OCI-LY1 (cell line): ENCODE measurements around the gene PLEKHH1.

Experiments
- H2AFZ ChIP-seq: fragments of 200-600 bp; sonication (generic), shearing (Covaris generic); 2 replicates; pipeline ENCODE4 v1.6.0; 2014; ENCODE audit warnings: antibody characterized with exemption, mild to moderate bottlenecking, low read length
- H3F3A ChIP-seq: fragments of 200-600 bp; sonication (generic), shearing (Covaris generic); 2 replicates; pipeline ENCODE4 v1.6.0; 2014; ENCODE audit warnings: mild to moderate bottlenecking, antibody characterized with exemption, low read length, moderate library complexity; ENCODE audit not compliant: insufficient read depth
- H3K27ac ChIP-seq: fragments of 200-600 bp; sonication (generic); 2 replicates; pipeline ENCODE4 v1.5.1; 2014; ENCODE audit warnings: low read length, mixed run types, mild to moderate bottlenecking, low read depth; ENCODE audit not compliant: poor library complexity, severe bottlenecking
- H3K27me3 ChIP-seq: fragments of 200-600 bp; sonication (generic); 2 replicates; pipeline ENCODE4 v1.6.0; 2014; ENCODE audit warnings: antibody characterized with exemption, mild to moderate bottlenecking, low read length, moderate library complexity; ENCODE audit not compliant: insufficient read depth
- H3K36me3 ChIP-seq: fragments of 200-600 bp; sonication (generic); 2 replicates; pipeline ENCODE4 v1.6.1; 2014; ENCODE audit warnings: mild to moderate bottlenecking, antibody characterized with exemption, low read length, moderate library complexity, mixed read lengths; ENCODE audit not compliant: insufficient read depth
- H3K4me1 ChIP-seq: fragments of 200-600 bp; sonication (generic); 2 replicates; pipeline ENCODE4 v1.5.1; 2014; ENCODE audit warnings: mild to moderate bottlenecking, low read length, moderate library complexity; ENCODE audit not compliant: insufficient read depth, severe bottlenecking
- H3K4me2 ChIP-seq: fragments of 200-600 bp; sonication (generic), shearing (Covaris generic); 2 replicates; pipeline ENCODE4 v1.6.1; 2014; ENCODE audit warnings: low read length
- H3K4me3 ChIP-seq: fragments of 200-600 bp; sonication (generic); 2 replicates; pipeline ENCODE4 v1.5.1; 2014; ENCODE audit warnings: low read length, low read depth, mild to moderate bottlenecking, mixed read lengths; ENCODE audit not compliant: poor library complexity, severe bottlenecking
- H3K79me2 ChIP-seq: fragments of 200-600 bp; shearing (Covaris generic); 2 replicates; pipeline ENCODE4 v1.6.1; 2016; ENCODE audit warnings: mixed run types, low read length, mixed read lengths; ENCODE audit not compliant: insufficient read depth
- H3K9ac ChIP-seq: fragments of 200-600 bp; sonication (generic), shearing (Covaris generic); 2 replicates; pipeline ENCODE4 v1.6.1; 2014; ENCODE audit warnings: mild to moderate bottlenecking, low read length, mixed read lengths
- H3K9me2 ChIP-seq: fragments of 200-600 bp; sonication (generic), shearing (Covaris generic); 2 replicates; pipeline ENCODE4 v1.6.1; 2014; ENCODE audit warnings: low read depth, mild to moderate bottlenecking, low read length, mixed read lengths
- H3K9me3 ChIP-seq: fragments of 200-600 bp; shearing (Covaris generic); 2 replicates; pipeline ENCODE4 v1.6.1; 2014; ENCODE audit warnings: low read length, mixed read lengths
- H4K20me1 ChIP-seq: fragments of 200-600 bp; sonication (generic), shearing (Covaris generic); 2 replicates; pipeline ENCODE4 v1.6.0; 2016; ENCODE audit warnings: mild to moderate bottlenecking, low read length; ENCODE audit not compliant: insufficient read depth
- EZH2 ChIP-seq: fragments of 200-600 bp; sonication (generic), shearing (Covaris generic); IDR thresholded peaks from 2 replicates; pipeline ENCODE4 v1.8.0; 2017; ENCODE audit warnings: borderline replicate concordance, mixed run types, mild to moderate bottlenecking, antibody characterized with exemption, low read length, moderate library complexity, mixed read lengths
- TF ChIP-seq, protein P1 (sequence below): fragments of 200-600 bp; sonication (generic), shearing (Covaris generic); IDR thresholded peaks from 2 replicates; pipeline ENCODE4 v1.5.1; 2017; ENCODE audit warnings: mild to moderate bottlenecking, antibody characterized with exemption, low read length, moderate library complexity, mixed read lengths

Gene PLEKHH1

DNA sequence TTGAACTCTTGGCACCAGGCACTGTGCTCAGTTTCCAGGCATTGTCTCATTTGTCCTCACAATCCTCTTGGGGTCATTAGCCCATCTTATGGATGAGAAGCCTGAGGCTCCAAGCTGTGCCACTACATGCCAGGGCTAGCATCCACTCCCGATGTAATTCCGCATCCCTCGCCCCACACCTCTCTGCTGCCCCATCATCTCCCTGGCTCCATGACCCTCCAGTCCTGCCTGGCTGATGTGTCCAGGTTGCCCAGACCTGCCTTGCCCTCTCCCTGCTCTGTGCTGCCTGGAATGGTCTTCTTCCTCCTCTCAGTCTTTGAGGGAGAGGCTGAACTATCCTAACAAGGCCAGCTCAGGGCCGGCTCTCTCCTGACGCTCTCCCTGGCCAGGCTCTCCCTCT is 39.5 kb downstream of the PLEKHH1 start:
- no peaks in the 10 kb centered on the region for H3K9me3 ChIP-seq
- H3F3A ChIP-seq: no peaks in the 10 kb centered on the region
- H3K4me1 ChIP-seq: no peaks in the 10 kb centered on the region
- TF ChIP-seq, protein P1, sequence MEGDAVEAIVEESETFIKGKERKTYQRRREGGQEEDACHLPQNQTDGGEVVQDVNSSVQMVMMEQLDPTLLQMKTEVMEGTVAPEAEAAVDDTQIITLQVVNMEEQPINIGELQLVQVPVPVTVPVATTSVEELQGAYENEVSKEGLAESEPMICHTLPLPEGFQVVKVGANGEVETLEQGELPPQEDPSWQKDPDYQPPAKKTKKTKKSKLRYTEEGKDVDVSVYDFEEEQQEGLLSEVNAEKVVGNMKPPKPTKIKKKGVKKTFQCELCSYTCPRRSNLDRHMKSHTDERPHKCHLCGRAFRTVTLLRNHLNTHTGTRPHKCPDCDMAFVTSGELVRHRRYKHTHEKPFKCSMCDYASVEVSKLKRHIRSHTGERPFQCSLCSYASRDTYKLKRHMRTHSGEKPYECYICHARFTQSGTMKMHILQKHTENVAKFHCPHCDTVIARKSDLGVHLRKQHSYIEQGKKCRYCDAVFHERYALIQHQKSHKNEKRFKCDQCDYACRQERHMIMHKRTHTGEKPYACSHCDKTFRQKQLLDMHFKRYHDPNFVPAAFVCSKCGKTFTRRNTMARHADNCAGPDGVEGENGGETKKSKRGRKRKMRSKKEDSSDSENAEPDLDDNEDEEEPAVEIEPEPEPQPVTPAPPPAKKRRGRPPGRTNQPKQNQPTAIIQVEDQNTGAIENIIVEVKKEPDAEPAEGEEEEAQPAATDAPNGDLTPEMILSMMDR: no peak
- TF ChIP-seq EZH2: no peak
- H2AFZ ChIP-seq: no peak overlapping the region
- no peak overlapping the region for H3K9ac ChIP-seq
- no peak overlapping the region for H3K27ac ChIP-seq
- H4K20me1 ChIP-seq: no peaks in the 10 kb centered on the region
- H3K9me2 ChIP-seq: no peaks in the 10 kb centered on the region
- no peak overlapping the region for H3K4me3 ChIP-seq
- no peaks in the 10 kb centered on the region for H3K36me3 ChIP-seq
- H3K4me2 ChIP-seq: no peak overlapping the region
- no peaks in the 10 kb centered on the region for H3K79me2 ChIP-seq
- 0 out of 2 replicates have a peak, but pooled peaks cover 7% of the 10 kb centered on the region for H3K27me3 ChIP-seq

- Histone ChIP-seq H2AFZ (no peak overlapping the region), H3K27me3 (0 out of 2 replicates have a peak, but pooled peaks cover 7% of the 10 kb centered on the region), H3K9ac (no peak overlapping the region), H3K4me3 (no peak overlapping the region), H3K4me1 (no peaks in the 10 kb centered on the region), H3K4me2 (no peak overlapping the region), H4K20me1 (no peaks in the 10 kb centered on the region), H3K79me2 (no peaks in the 10 kb centered on the region), H3F3A (no peaks in the 10 kb centered on the region), H3K9me3 (no peaks in the 10 kb centered on the region), H3K27ac (no peak overlapping the region), H3K9me2 (no peaks in the 10 kb centered on the region), H3K36me3 (no peaks in the 10 kb centered on the region)
- TF ChIP-seq, protein P1: no peak
- TF ChIP-seq EZH2: no peak
Observed at GRCh38 chr14:67573228-67574010, 40.3 kb downstream of the PLEKHH1 start.

GRCh38 chr14:67574156-67574555 is 41.1 kb downstream of the PLEKHH1 start:
- Histone ChIP-seq H3F3A (no peaks in the 10 kb centered on the region), H3K36me3 (no peaks in the 10 kb centered on the region), H4K20me1 (no peaks in the 10 kb centered on the region), H3K27me3 (0 out of 2 replicates have a peak, but pooled peaks cover 7% of the 10 kb centered on the region), H3K9me3 (no peaks in the 10 kb centered on the region), H3K4me1 (no peaks in the 10 kb centered on the region), H3K4me3 (no peak overlapping the region), H2AFZ (no peak overlapping the region), H3K9me2 (no peaks in the 10 kb centered on the region), H3K27ac (no peak overlapping the region), H3K9ac (no peak overlapping the region), H3K79me2 (no peaks in the 10 kb centered on the region), H3K4me2 (no peak overlapping the region)
- TF ChIP-seq, protein P1: no peak
- no peak for TF ChIP-seq EZH2
